GM18520 (cell line): ENCODE results near the gene IKZF2.
A peak's percentile ranks its signal among the peaks of the same experiment; 100 is the strongest.

Experiments used
- ATAC-seq: cut with Tn5 transposase; IDR thresholded peaks from one replicate; pipeline ENCODE4 v1.9.1; 2021; ENCODE audit not compliant: unreplicated experiment

Gene IKZF2

DNA sequence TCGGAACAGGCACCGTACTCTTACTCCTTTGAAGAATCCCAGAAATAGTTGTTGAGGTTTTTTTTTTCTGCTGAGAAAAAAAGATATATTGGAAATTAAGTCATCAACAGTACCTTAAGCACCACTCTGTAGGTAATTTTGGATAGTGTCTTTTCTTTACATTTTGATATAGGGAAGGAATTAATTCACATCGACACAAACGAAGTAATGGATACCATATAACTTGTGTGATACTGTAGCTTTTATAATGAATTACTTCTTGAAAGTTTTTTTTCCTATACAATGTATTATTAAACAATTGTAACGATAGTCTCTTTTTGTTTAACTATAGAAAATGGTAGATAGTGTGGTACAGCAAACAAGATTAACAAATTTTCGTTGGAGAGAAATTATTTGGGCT lies 1.5 kb upstream of the IKZF2 start:
- no peak for ATAC-seq

DNA sequence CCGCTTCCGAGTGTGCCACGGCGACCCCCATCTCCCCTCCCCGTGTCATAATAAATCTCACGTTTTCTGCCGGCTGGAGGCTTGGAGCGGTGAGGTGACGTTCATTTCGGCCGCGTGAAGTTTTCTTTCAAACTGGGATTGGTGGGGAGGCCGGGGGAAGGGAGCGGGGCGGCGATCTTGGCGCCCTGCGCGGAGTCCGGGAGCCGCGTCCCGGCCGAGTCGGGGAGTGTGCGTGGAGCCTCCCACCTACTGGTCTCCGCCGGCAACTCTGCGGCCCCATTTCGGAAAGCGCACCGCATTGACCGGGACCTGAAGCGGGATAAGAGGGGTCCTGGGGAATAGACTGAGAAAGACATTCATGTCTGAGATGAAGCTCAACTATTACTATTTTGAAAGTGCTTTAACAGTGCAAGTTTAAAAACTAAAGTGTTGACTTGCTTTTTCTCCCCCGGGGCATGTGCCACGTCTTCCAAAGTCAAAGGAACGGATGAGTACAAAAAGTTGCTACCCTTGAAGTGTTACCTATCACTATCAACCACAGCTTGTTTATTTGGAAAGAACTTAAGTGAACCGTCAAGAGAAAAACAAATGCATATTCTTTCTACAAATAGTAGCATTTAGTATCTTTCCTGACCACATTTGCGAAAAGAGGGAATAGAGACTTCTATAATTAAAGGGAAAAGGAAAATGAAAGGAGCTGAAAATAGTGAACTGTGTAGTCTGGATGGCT lies 818 bp upstream of the IKZF2 start:
- peak; percentile 0 for ATAC-seq

DNA sequence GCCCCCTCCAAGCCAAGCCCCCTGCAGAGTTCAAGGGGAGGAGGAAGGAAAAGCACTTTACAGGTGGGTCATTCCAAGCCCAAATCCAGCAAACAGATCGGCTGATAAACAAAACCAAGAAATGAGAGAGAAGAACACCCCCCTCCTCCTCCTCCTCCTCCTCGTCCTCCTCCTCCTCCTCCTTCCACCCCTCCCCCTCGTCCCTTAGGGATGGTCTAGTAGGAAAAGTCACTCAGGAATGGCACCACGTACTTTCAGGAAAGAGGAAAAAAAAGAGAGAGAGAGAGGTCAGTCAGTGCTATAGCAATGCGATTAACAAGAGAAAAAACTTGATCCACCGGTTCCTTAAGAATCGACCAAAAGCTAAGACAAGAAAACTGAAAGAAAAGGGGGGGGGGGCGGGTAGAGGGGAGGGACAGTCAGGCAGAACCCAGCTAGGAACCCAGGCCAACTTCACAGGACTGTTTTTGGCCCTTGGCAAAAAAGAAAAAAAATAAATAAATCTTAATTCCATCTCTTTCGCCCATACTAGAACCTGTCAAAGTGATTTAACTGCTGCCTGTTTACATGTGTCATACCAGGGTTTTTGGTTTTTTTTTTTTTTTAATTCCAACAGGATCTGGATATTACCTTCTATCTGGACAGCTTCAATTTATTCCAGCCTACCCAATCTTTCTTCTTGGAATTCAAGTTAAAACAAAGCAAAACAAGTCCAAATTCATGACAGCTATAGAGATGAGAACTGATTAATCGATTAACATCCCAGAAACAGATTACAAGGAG lies 906 bp downstream of the IKZF2 start:
- no peak for ATAC-seq

DNA sequence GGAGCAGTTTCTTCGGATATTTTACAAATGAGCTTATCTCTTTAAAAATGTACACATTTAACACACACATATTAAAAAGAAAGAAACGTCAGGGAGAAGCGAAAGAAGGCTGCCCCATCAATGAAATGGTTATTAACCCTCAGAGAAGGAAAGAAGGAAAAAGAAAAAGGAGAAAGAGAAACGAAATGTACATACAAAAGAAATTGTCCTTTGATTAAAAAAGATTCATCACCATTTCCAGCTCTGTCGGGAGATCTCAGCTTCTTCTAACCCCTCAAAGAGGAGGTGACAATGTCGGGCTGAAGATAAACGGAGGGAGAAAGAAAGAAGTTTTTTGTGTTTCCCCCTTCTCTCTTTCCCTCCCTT lies 1.5 kb downstream of the IKZF2 start:
- no peak for ATAC-seq

DNA sequence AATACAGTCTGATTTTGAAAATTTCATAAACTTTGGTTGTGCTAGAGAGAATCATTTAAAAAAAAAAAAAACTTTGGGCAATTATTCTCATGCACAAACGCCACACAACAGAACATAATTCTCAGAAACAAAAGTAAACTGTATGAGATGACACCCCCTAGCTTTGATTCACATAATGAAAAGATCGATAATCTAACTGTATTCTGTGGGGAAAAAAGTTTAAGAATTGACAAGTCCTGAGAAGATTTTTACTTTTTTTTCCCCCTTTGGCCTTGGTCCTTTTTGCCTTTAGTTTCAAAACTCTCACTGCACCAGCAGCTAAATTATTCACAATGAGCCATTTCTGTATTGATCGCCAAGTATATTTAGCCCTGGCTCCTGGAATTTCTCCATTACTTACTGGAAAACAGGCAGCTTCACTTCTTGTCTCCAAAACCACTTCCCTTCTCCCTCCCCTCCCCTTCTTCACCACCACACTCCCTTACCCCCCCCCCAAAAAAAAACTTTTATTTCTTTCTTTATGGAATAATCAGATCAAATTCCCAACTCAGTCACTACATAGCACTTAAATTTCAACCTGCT lies 2.0 kb downstream of the IKZF2 start:
- ATAC-seq: no peak

DNA sequence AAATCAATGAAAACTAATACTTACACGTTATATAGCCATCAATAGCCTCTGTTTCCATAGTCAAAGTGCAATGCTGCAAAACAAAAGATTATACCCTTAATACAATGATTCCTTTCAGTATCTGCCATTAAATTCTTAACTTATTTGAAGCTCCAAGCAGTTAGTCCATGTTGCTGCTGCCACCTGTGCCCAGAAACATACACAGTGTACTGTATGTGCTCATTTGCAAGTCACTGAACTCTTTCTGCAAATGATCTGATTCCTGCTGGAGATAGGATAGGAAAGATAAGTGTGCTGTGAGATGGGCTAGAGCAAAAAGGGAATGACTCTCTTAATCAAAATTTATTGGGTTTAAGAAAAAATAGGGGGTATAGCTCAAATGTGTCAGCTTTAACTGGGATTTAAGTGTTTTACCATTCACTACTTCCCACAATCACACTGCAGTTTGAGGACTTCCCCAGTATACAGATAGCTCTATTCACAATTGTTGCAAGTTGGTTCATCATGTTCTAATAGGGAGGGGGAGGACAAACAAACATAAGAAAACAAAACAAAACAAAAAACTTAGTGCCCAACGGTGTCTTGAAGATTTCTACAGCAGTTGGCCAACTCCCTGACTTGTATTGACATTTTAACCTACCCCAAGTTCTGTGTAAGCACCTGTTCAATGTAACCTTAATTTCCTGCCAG lies 2.7 kb downstream of the IKZF2 start:
- ATAC-seq: no peak

DNA sequence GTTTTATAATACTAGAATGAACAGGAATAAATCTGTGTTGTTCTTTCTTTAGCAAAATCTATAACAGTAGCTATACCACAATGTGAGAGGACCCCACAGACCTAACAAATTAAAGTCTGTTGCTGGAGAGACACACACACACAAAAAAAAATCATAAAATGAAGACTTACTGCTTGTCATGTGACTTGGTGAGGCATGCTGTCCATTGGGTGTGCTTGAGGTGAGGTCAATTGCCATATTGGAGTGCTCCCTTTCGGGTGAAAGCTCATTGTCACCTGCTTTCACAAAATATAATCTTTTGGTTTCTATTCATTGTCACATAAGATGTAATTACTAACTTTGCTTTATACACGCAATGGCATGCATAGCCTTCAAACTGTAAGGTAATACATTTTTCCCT lies 3.9 kb downstream of the IKZF2 start:
- no peak for ATAC-seq

DNA sequence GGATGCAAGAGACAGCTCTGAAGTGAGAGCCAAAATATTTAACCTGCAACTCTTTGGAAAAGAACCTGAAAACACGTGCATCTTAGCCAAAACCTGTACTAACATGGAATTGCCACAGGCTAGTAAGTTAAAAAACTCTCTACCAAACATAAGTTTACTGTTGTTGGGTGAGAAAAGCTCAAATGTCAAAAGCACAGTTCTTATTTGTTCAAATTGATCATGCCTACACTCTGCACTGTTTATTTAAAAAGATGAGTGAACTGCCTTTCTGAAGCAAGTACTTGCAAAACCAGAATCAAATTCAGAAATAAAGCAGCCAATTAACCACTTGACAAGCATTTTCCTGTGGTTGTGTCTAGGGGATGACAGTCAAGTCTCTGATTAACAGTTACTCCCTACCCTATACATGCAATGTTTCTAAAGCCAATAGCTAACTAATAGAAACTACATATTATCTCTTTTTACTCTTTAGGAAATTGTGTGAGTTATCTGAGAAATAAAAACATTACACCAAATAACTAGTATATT lies 5.6 kb downstream of the IKZF2 start:
- ATAC-seq: no peak

DNA sequence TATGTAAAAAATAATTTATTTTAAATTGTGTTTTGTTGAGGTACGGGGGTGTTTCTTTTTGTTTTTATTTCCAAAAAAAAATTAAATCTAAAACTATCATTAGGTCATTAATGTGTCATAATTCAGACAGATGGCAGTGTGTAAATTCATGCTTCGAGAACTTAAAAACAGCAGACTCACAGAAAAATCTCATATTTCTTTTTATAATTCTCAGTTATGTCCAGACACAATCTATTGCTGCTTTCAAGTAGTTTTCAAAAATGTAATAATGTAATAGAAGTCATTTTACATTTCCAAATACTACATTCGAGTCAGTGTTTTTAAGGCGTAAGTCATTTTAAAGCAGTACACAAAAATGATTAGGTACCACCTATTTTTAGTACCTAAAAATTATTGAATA lies 14.3 kb downstream of the IKZF2 start:
- no peak for ATAC-seq

DNA sequence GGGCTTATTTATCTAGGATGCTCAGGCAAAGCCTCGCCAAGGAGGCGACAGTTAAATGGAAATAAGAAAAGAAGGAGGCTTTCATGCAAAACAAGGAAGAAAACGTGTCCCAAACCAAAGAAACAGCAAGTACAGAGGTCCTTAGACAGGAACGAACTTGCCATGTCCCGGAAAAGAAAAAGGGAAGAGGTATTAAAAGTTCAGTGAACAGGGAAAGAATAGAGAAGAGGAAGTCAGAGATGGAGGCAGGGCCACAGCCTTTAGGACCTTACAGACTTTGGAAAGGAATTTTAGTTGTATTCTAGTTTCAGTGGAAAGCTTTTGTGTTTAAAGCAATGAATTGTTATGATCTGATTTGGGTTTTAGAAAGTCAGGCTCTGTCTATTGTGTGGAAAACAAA lies 22.1 kb downstream of the IKZF2 start:
- ATAC-seq: no peak

DNA sequence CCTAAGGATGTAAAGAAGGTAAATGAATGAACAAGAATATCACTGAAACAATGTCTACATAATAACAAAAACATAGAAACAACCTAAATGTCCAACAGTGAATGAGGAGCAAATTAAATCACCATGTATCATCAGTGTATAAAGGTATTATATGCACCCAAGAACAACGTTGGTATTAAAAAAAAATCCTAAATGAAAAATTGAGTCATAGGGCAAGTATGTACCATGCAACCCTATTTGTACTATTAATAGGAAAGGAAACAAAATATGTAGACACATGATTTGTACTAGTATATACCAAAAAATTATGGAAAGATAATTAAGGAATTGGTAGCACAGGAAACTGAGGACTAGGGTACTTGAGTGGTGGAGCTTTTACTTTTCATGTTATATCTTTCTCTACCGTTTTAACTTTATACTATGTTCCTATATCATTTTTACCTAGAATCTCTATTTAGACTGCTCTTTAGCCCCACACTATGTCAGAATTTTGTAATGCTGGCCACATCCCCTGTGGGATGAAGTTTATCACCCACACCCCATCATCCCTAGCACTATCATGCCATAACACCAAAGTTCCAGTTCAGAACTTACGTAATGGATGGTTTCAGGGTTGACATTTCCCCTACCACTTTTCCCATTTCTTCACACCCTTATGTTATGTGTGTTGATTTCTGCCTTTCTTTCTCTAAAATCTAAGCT lies 25.6 kb downstream of the IKZF2 start:
- ATAC-seq: no peak

DNA sequence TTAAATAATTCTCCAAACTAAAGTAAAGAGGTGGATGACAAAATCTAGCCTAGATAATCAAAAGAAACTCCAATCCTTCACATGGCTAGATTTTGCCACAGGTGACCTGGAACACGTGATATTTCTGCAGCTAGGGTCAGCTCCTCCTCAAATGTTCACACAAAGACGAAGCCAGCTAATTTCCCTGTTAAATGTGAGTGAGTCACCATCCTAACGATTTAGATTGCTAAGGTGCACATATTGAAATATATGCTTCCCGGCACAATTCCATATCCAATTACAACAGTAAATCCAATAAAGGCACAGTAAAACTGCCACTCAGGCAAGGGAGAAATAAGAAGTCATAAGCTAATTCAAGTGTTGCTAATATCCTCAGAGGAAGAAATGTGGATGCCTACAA lies 28.7 kb downstream of the IKZF2 start:
- ATAC-seq: no peak

DNA sequence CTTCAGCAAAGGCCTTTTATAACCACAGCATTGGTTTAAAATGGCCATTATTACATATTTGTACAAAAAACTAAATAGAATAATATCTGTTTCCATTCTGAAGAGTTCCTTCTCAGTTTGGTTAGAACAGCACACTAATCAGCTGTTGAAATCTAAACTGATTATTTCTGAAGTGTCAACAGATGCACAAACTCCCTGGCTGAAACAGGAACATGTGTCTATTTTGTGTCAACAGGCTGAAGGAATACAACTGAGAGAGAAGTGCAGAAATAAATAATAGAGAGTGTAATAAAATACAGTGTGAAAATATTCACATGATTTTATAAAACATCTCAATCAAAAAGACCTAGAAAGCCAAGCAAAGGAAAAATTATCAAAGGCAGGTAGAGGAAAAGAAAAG lies 29.7 kb downstream of the IKZF2 start:
- no peak for ATAC-seq

DNA sequence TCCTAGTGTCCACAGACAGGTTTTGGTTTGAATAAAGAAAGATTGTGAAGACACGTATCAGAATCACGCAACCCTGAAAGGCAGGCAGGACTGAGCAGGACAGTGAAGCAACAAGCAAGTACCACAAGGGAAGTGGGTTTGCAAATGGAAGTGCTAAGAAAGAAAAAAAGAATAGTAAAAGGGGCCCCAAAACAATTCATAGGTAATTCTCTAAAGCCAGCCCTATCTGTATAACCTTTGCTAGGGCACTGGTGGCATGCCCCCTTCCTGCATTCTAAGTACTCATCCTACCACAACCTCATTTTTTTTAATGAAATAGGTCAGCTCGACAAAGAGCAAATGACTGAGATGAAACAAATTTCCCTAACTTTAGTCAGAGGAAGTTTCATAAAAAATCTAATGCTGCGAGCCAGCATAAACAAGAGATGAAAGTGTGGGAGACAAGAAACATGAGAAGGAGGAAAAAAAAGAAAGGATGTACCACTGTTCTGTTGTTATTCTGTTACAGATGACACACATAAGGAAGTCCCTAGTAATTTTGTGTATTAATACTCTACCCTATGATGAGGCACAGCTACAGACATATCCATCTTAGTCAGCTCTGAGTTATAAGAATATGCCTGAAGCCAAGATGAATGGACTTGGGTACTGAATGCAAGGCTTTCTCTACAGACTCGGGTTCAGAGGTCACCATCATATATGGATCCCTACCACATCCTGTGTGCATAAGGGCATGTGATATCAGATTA lies 32.2 kb downstream of the IKZF2 start:
- ATAC-seq: peak; percentile 58

DNA sequence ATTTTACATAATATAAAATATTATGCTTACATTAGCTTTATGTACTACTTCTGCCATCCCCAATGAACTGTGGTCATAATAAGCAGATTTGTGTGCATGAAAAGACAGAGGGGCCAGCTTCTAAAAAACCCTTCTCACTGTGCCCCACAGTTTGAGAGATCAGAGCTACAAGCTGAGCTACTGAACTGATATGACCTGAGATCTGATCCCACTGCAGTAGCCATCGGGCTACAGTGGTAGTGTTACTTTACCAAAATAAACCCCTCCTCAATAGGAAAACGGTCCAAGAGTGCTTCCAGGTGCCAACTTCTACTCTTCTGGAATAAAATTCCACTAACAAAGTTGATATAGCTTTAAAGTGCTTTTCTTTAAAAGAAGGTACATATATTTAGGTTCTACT lies 43.1 kb downstream of the IKZF2 start:
- ATAC-seq: no peak

DNA sequence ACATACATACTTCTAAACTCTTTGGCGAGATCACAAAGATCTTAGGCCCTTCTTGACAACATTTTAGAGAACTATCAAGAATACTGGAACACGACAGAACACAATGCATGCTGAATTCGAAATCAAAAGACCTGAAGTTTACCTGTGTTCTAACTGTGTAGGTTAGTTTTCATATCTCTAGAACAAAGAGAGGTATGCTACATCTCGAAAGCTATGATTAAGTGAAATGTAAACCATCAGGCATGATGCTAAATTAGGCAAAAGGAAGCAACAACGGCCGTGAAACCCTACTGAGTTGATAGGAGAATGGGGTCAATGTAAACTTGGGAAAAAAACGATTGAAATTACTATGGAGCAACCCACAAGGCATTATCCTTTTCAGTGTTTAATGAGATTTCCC lies 43.7 kb downstream of the IKZF2 start:
- ATAC-seq: no peak

DNA sequence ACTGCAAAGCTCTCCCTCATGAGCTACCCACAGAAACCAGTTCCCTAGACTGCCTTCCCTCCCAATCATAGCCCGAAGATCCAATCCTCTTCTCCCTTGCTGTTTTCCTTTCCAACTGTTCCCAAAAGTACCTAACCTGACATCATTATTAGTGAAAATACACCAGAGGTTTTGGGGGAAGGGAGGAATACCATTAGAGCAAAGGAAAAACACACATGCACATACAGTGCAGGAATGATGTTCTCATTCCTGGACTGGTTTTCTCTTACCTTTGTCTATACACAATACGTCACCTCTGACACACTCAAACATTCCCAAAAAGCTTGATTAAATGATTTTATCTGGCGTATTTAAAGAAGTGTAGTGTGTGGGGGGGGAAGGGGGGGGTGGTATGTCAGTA lies 46.2 kb downstream of the IKZF2 start:
- no peak for ATAC-seq

DNA sequence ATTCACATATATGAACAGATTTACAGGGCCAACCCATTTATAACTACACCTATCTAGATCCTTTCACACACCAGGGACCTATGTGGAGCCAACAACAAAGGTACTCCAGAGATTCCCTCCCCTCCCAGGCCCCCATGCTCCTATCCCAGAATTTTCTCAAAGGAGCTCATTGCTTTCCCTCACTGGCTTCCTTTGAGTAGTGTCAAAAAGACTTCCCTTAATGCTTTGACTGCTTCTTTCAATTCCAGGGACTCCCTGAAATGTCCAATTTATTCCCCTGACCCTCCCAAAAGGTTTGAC lies 46.6 kb downstream of the IKZF2 start:
- no peak for ATAC-seq

DNA sequence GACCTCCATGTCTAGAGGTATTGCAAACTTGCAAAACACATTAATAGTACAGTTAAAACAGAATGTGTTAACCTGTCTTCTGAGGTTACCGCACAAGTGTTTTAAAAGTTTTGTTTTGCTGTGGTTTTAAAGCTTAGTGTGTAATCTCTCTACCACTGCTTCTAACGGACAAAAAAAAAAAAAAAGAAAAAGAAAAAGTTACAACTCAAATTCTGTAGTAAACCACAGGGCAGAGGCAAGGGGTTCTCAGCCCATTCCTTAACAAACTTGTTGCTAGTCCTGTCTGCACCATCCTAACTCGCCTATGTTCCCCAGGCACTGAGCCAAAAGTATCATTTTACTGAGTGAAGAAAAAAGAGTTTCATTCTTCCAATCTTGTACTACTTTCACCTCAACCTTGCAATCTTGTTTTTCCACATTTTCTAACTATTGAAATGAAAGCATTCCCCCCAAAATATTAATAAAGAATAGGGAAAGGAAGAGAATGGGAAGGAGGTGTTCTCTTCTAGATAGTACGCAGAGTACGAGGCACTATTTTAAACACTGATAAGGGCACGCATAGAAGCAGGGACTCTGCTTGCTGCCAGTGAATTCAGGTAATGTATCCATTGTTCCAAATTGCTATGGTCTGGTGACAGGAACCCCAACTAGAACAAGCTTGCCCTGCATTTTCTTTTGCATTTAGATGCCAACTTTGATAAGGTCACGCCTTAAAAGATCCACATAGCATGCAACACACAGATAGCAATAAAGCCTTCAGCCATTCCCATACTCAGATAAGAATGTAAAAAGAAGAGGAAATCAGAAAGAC lies 47.1 kb downstream of the IKZF2 start:
- no peak for ATAC-seq
